Activated naive CD4-positive, alpha-beta T cell (primary cell): Measurements from ENCODE around the gene SUMF2.
"Not testable (repeated sequence)": the region's sequence is repeated elsewhere in the genome, so short reads cannot be mapped to it uniquely, and the experiment has no call there.

Experiments
- DNase-seq, 4 experiments: peaks; one replicate each; lab custom pipeline; 2025; lab: John Stamatoyannopoulos, UW

The SUMF2 gene

DNA sequence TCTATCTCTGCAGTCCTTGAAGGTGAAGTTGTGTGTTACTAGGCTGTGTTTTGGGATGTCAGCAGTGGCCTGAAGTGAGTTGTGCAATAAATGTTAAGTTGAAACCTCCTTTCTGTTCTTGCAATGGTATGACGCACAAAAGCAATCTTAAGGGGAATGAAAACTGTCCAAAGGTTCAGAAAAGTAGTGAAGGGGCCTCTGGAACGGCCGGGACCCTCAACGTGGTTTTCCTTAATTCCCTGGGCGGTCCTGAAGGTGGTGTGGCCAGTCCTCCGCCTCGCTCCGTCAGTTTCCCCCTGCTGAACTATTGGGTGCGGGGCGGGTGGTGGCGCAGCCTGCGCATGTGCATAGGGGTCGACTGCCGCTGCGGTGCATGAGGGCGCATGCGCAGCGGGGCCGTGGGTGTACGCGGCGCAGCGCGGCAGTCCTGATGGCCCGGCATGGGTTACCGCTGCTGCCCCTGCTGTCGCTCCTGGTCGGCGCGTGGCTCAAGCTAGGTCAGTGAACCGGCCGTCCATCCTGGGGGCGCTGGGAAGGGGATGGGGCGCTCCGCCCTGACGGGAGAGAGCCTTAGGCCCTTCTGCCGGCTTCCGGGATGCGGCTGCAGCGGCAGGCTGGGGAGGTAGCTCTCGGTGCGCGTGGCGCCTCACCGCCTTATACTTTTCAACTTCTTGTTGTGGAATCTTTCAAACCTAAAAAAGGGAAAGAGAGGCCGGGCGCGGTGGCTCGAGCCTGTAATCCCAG lies at the start of gene SUMF2:
Gene SUMF2, plus strand, starts transcription at position 405 of the 744 bp plus-strand sequence. Its CDS starts 26 bp downstream, at position 431.
- DNase-seq: peak; percentile 70 to 88 (median 77)

- not testable (repeated sequence) for DNase-seq
These were observed 47.1 kb upstream of the SUMF2 start for GRCh38 chr7:56017015-56017414.

GRCh38 chr7:56019501-56019900 lies 44.6 kb upstream of the SUMF2 start:
- DNase-seq: no peak

GRCh38 chr7:56023500-56023899 lies 40.6 kb upstream of the SUMF2 start:
- no peak for DNase-seq

DNA sequence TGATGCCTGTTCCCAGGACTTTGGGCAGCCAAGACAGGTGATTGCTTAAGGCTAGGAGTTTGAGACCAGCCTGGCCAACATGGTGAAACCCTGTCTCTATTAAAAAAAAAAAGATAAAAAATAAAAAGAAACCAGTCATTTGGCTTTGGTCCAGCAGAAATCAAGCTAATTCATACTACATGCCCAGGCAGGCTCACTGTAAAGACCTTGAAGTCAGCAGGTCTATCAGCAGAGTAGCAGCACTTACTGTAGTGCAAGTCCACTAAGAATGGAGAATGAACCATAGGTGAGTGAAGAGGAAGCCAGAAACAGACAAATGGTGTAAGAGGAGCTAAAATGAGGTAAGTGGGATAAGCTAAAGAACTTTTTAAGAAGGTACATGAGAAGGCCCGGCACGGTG lies 37.5 kb upstream of the SUMF2 start:
- no peak for DNase-seq

- DNase-seq: no peak
These were observed 35.0 kb upstream of the SUMF2 start for GRCh38 chr7:56028942-56029630.

DNA sequence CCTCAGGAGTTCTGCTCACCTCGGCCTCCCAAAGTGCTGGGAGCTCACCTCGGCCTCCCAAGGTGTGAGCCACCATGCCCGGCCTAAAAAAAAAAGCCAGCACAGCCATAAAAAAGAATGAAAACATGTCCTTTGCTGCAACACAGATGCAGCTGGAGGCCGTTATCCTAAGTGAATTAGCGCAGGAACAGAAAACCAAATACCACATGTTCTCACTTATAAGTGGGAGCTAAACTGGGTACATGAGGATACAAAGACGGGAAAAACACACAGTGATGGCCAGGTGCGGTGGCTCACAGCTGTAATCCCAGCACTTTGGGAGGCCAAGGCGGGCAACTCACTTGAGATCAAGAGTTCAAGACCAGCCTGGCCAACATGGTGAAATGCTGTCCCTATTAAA lies 33.7 kb upstream of the SUMF2 start:
- DNase-seq: no peak

GRCh38 chr7:56031556-56031955 lies 32.5 kb upstream of the SUMF2 start:
- DNase-seq: not testable (repeated sequence)

- not testable (repeated sequence) for DNase-seq
These were observed 31.5 kb upstream of the SUMF2 start for GRCh38 chr7:56032578-56032977.

DNA sequence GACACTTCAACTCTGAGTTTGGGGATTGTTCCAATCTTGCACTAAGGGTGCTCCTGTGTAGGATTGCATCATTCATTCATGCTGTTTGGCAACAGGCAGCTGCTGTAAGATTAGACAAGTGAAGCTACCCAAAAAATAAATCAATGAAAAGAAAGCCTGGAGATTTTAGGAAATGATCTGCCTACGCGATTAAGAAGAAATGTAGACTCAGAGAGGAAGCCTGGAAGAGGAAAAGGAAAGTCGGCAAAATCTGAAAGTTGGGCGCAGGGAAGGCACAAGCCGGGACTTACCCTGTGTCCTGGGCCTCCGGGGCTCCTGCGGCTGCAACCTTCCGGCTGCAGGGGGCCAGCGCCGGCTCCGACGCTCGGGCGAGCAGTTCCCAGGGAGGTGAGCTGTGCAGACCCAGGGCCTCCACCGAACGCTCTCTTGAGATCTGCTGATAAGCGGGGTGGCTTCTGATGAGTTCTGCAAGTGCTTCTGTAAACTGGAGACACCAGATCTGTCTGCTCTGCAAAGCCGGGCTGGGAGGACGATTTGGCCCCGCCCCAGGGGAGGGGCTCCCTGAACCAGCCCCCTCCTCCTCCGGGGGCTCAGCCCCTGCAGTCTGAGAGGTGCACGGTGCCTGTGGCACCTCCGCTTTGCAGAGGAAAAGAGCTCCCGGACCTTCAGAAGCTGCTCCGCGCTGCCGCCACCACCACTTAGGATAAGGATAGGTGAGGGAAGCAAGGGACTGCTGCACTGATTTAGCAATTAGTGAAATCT lies 30.2 kb upstream of the SUMF2 start:
- peak; percentile 13 to 73 (median 35) for DNase-seq

GRCh38 chr7:56040730-56041129 lies 23.4 kb upstream of the SUMF2 start:
- DNase-seq: no peak

DNA sequence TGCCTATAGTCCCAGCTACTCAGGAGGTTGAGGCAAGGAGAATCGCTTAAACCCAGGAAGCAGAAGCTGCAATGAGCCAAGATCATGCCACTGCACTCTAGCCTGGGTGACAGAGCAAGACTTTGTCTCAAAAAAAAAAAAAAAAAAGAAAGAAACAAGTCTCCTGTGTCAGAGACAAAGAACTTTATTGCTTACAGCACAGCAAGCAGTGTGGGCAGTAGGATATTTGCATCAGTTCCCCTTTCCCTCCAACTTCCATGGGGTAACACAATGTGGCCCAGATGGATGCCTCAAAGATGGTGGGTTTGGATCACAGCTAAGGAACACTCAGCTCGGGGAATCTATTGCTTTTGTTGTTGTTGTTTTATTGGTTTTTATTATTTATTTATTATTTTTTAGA lies 18.3 kb upstream of the SUMF2 start:
- DNase-seq: not testable (repeated sequence)

DNA sequence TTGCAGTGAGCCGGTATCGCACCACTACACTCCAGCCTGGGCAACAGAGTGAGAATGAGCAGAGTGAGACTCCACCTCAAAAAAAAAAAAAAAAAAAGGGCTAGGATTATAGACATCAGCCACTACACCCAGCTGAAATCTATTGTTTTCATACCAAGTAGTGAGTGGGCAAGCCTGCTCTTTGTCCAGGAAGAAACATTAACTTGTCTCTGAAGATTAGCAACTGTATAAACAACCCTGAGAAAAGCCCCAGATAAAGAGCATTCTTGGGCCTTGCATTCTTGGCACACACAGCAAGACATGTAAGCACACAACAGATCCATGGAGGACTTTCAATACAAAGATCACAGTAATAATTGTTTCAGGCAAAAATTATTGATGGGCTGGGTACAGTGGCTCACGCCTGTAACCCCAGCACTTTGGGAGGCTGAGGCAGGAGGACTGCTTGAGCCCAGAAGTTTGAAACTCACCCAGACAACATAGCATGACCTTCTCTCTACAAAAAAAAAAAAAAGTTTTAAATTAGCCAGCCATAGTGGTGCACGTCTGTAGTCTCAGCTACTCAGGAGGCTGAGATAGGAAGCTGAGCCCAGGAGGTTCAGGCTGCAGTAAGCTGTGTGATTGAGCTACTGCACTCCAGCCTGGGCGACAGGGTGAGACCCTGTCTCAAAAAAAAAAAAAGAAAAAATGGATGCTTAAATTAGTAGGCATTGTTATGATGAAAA lies 17.2 kb upstream of the SUMF2 start:
- no peak for DNase-seq

GRCh38 chr7:56047446-56048116 lies 16.5 kb upstream of the SUMF2 start:
- DNase-seq: not testable (repeated sequence)

DNA sequence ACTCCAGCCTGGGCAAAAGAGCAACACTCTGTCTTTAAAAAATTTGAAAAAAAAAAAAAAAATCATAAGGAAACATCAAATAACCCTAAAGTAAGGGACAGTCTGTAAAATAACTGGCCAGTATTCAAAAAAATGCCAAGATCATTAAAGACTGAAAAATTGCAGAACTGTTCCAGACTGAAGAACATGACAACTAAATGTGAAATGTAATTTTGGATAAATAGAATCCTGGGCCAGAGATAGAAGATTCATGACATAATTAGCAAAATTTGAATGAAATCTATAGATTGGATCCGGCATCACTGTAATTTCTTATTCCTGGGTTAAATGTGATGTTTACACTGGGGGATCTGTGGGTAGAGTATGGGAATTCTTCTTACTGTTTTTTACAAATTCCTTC lies 15.8 kb upstream of the SUMF2 start:
- no peak for DNase-seq

- DNase-seq: not testable (repeated sequence)
These were observed 15.3 kb upstream of the SUMF2 start for GRCh38 chr7:56048763-56049162.

DNA sequence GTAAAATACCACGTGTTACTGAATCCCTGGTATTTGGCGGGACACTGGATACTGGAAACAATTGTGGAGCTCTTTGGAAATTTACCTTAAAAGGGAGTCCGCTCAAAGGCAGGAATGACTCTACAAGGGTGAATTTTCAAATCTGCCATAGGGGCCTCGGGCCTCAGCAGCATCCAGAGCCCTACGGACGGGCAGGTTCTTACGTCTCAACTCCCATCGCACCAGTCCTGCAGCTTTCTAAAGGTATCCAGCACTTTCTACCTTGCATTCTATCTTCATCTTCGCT lies 13.1 kb upstream of the SUMF2 start:
- no peak for DNase-seq

DNA sequence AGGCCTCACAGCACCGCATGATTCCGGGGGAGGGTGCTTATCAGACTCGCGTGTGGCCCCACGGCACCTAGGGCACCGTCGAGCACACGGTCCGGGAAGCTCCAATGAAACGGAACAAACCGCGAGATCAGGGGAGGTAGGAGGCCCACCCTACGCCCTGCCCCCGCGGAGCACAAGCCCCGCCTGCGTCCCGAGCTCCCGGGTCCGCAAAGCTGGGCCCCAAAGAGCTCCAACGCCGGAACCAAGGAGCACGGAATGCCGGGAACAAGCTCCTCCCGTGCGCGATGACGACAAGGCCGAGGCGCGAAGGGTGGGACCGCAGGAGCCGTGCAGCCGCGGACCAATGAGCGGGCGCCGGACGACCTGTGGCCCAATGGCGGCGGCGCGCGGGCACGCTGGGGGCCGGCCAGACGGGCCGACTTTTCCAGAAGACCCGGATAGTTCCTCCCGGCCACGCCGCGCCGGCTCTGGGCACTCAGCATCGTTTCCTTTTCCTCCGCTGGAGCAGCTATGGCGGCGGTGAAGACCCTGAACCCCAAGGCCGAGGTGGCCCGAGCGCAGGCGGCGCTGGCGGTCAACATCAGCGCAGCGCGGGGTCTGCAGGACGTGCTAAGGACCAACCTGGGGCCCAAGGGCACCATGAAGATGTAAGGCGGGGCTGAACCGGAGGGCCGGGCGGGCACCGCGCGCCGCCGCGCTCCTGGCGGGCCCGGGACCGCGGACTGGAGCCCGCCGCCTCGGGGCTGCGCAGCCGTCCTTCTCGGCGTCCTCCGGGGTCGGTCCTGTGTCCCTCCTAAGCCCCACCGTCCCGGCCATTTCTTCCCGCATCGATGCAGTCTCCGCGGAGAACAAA lies 12.5 kb upstream of the SUMF2 start, which contains the start of the genes CCT6A and PSPH:
Gene CCT6A, plus strand, starts transcription at position 427 of the 853 bp plus-strand sequence. Its CDS starts 84 bp downstream, at position 511.
Gene PSPH, minus strand, starts transcription at position 106 of the 853 bp plus-strand sequence. CDS start 30,232 bp downstream, outside the sequence.
- DNase-seq: peak; percentile 69 to 81 (median 72)

- no peak for DNase-seq
These were observed 10.7 kb upstream of the SUMF2 start for GRCh38 chr7:56053379-56053778.

GRCh38 chr7:56053993-56054392 lies 10.1 kb upstream of the SUMF2 start:
- no peak for DNase-seq
